BLaER1 treated with 17β-estradiol and CSF1 and Interleukin-3, amounts not matched to agents 10 nM and 100 nM (cell line): ENCODE measurements around the gene FBXO17.

Experiments used
- H3K27ac ChIP-seq, 11 experiments: shearing (Covaris generic); formaldehyde crosslinking; 2 replicates each; pipeline ENCODE4 v1.8.1; 2022
- H3K27me3 ChIP-seq, 11 experiments: shearing (Covaris generic); formaldehyde crosslinking; 2 replicates each; pipeline ENCODE4 v1.8.1; 2022
- H3K36me3 ChIP-seq, 11 experiments: shearing (Covaris generic); formaldehyde crosslinking; 2 replicates each; pipeline ENCODE4 v1.8.1; 2022
- H3K4me1 ChIP-seq, 10 experiments: shearing (Covaris generic); formaldehyde crosslinking; 2 replicates each; pipeline ENCODE4 v1.8.1; 2022
- H3K4me2 ChIP-seq, 11 experiments: shearing (Covaris generic); formaldehyde crosslinking; 2 replicates each; pipeline ENCODE4 v1.8.1; 2022
- H3K4me3 ChIP-seq, 10 experiments: shearing (Covaris generic); formaldehyde crosslinking; 2 replicates each; pipeline ENCODE4 v1.8.1; 2022
- H3K9ac ChIP-seq, 11 experiments: shearing (Covaris generic); formaldehyde crosslinking; 2 replicates each; pipeline ENCODE4 v1.8.1; 2022
- H3K9me3 ChIP-seq, 11 experiments: shearing (Covaris generic); formaldehyde crosslinking; replicated peaks in 1 of 11; 2 replicates each; pipeline ENCODE4 v1.8.1; 2022
- H4K20me1 ChIP-seq, 11 experiments: shearing (Covaris generic); formaldehyde crosslinking; 2 replicates each; pipeline ENCODE4 v1.8.1; 2022
- Cebpa-rat ChIP-seq, 11 experiments: shearing (Covaris generic); IDR thresholded peaks; 2 replicates each; pipeline ENCODE4 v1.8.1; 2022

FBXO17 gene

DNA sequence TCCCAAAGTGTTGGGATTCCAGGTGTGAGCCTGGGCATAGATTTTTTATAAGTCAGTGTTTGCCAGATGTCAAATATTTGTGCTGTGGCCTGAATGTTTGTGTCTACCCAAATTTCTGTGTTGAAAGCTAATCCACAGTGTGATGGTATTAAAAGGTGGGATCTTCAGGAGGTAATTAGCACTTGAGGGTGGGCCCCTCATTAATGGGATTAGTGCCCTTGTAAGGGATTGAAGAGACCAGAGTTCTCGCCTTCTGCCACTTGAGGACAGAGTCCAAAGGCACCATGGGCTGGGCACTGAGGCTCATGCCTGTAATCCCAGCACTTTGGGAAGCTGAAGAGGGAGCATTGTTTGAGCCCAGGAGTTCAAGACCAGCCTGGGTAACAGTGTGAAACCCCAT is 9.7 kb upstream of the FBXO17 start:
- H3K36me3 ChIP-seq = peaks cover 0 to 6% (median 0%) of the 10 kb centered on the region in 11 experiments; a peak in 2 of 22 replicates
- H3K27me3 ChIP-seq = no peaks in the 10 kb centered on the region
- no peak overlapping the region for H3K4me3 ChIP-seq
- H3K9ac ChIP-seq = no peak overlapping the region
- no peak for TF ChIP-seq Cebpa-rat (IDR thresholded peaks at IDR 0.05)
- H3K27ac ChIP-seq = no peak overlapping the region
- no peak overlapping the region for H3K4me2 ChIP-seq
- no peaks in the 10 kb centered on the region for H4K20me1 ChIP-seq
- H3K4me1 ChIP-seq = peaks cover 0 to 5% (median 0%) of the 10 kb centered on the region in 10 experiments; a peak in 1 of 20 replicates
- peaks cover 15 to 30% (median 21%) of the 10 kb centered on the region in 11 experiments for H3K9me3 ChIP-seq

DNA sequence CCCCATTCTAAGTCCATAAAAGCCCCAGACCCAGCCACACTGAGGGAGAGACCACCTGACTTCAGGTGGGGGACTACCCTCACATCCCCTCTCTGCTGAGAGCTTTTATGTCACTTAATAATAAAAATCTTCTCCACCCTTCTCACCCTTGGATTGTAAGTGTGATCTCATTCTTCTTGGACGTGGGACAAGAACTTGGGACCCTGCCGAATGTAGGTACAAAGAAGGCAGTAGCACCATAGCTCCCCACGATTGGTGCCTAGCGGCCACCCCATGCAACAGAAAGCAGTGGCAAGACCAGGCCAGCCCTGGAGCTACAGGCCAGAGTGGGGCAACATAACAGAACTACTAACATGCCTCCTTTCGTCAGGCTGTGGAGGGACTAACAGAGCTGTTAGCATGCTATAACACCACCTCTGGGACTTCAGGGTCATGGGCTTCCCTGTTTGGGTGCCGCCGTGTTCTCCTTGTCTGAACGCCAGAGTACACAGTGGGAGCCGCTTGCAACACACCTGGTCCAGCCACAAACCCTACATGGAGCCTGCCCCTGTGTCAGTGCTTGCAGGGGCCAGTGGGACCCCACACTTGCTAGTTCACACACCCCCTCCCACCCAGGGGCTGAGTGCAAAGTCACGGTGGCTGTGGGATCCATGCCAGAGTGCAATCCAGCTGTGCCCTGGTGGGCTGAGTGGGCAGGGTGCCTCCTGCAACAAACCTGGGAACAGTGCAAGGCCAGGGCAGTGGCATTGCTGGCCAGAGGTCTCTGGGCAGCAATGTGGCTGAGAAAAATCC is 5.2 kb upstream of the FBXO17 start:
- TF ChIP-seq Cebpa-rat (IDR thresholded peaks at IDR 0.05) = no peak
- no peaks in the 10 kb centered on the region for H4K20me1 ChIP-seq
- peaks cover 27 to 47% (median 34%) of the 10 kb centered on the region in 11 experiments for H3K9me3 ChIP-seq
- no peak overlapping the region for H3K9ac ChIP-seq
- H3K27ac ChIP-seq = no peak overlapping the region
- H3K4me1 ChIP-seq = peaks cover 0 to 10% (median 0%) of the 10 kb centered on the region in 10 experiments; a peak in 1 of 20 replicates
- peaks cover 0 to 6% (median 0%) of the 10 kb centered on the region in 11 experiments; a peak in 2 of 22 replicates for H3K36me3 ChIP-seq
- peaks cover 9 to 15% (median 11%) of the 10 kb centered on the region in 11 experiments for H3K27me3 ChIP-seq
- H3K4me2 ChIP-seq = no peak overlapping the region
- no peak overlapping the region; a peak in 2 of 20 replicates for H3K4me3 ChIP-seq

DNA sequence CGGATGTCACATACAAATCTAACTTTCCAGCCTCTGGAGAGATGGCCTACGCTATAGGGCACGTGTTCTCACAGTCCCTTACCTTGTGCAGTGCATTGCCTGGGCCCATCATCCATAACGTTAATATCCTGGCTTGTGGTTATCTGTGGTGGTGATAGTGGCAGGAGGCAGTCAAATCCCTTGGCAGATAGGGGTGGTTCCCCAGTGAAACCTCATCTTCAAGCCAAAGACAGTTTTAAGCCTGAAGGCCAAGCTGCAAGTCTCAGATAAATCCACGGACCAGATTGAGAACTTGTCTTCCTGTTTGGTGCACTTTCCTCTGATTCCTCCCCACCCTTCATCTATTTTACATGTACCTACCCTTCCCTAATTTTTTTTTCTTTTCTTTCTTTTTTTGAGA is 4.3 kb upstream of the FBXO17 start:
- Histone ChIP-seq H3K4me1 (peaks cover 0 to 10% (median 0%) of the 10 kb centered on the region in 10 experiments; a peak in 1 of 20 replicates), H3K9ac (no peak overlapping the region), H3K9me3 (peaks cover 23 to 40% (median 31%) of the 10 kb centered on the region in 11 experiments), H4K20me1 (no peaks in the 10 kb centered on the region), H3K36me3 (peaks cover 0 to 6% (median 0%) of the 10 kb centered on the region in 11 experiments; a peak in 2 of 22 replicates), H3K4me3 (no peak overlapping the region), H3K27me3 (peaks cover 19 to 25% (median 20%) of the 10 kb centered on the region in 11 experiments), H3K4me2 (no peak overlapping the region), H3K27ac (no peak overlapping the region)
- no peak for TF ChIP-seq Cebpa-rat (IDR thresholded peaks at IDR 0.05)

DNA sequence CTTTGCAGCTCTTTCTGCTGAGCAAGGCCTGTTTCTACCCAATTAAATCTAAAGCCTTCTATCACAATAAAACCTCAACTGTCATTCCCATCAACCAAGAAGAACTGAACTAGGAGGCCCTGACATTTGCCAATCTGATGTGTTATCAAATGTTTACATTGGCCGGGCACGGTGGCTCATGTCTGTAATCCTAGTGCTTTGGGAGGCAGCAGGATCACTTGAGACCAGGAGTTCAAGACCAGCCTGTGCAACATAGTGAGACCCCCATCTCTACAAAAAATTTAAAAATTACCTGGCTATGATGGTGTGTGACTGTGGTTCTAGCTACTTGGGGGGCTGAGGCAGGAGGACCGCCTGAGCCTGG is 2.8 kb upstream of the FBXO17 start:
- peak overlapping the region in 2 of 11 experiments; percentile 3 to 10; a peak in 2 of 22 replicates for H3K4me2 ChIP-seq
- peaks cover 21 to 33% (median 27%) of the 10 kb centered on the region in 11 experiments for H3K27me3 ChIP-seq
- peaks cover 23 to 40% (median 31%) of the 10 kb centered on the region in 11 experiments for H3K9me3 ChIP-seq
- no peak overlapping the region for H3K9ac ChIP-seq
- peaks cover 0 to 10% (median 0%) of the 10 kb centered on the region in 10 experiments; a peak in 1 of 20 replicates for H3K4me1 ChIP-seq
- peaks cover 0 to 6% (median 0%) of the 10 kb centered on the region in 11 experiments; a peak in 2 of 22 replicates for H3K36me3 ChIP-seq
- H4K20me1 ChIP-seq = no peaks in the 10 kb centered on the region
- TF ChIP-seq Cebpa-rat (IDR thresholded peaks at IDR 0.05) = no peak
- no peak overlapping the region for H3K4me3 ChIP-seq
- H3K27ac ChIP-seq = no peak overlapping the region

DNA sequence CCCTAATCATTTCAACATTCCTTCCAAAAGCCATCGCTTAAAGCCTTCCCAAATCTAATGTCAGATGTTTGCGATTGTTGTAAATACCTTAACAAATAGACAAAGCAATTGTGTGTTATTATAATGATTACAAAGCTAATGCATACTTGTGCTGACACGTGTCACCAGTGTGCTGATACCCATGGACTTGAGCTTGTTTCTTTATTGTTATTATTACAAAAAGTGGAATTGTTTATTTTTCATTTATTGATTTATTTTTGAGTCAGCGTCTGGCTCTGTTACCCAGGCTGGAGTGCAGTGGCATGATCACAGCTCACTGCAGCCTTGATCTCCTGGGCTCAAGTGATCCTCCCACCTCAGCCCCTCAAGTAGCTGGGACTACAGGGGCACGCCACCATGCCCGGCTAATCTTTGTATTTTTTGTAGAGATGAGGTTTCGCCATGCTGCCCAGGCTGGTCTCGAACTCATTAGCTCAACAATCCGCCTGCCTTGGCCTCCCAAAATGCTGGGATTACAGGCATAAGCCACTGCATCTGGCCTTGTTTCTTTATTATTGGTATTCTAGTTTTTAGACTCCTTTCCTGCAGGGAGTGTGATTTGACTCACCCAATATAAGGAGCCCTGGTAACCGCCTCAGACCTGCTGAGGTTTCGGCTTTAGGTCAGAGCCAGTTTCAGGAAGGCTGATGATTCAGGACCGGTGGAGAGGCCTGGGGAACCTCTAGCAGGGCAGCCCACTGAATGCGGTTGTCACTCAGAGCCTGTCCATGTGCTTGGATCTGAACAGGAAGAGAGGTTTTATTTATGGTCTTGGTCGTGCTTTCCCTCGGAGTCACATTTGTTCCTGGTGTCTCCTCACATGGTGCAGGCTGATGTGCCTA is 2.1 kb upstream of the FBXO17 start:
- Histone ChIP-seq H3K9me3 (peaks cover 23 to 40% (median 31%) of the 10 kb centered on the region in 11 experiments), H3K9ac (no peak overlapping the region), H3K4me3 (no peak overlapping the region), H3K4me1 (peaks cover 0 to 10% (median 0%) of the 10 kb centered on the region in 10 experiments; a peak in 1 of 20 replicates), H3K36me3 (peaks cover 0 to 6% (median 0%) of the 10 kb centered on the region in 11 experiments; a peak in 2 of 22 replicates), H4K20me1 (no peaks in the 10 kb centered on the region), H3K27me3 (peaks cover 21 to 33% (median 27%) of the 10 kb centered on the region in 11 experiments), H3K4me2 (peak overlapping the region in 2 of 11 experiments; percentile 3 to 10; a peak in 2 of 22 replicates), H3K27ac (no peak overlapping the region)
- TF ChIP-seq Cebpa-rat (IDR thresholded peaks at IDR 0.05) = no peak

DNA sequence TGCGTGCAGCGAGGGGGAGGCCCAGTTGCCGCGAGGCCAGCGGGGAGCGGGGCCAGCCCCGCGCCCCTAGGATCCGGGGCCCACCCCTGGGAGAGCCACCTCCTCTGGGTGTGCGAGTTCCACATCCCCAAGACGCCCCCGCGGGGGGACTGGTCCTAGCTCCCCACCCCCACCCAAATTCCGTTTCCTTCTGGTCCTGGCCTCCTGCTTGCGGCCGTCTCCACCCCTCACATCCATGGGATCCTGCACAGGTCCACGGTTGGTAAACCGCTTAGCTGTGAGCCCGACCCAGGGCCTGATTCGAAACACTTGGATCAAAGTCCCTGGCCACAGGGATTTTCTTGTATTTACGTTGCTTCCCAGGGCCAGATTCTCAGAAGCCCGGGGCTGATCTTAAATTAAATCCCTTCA is 324 bp upstream of the FBXO17 start:
- peaks cover 21 to 33% (median 27%) of the 10 kb centered on the region in 11 experiments for H3K27me3 ChIP-seq
- H3K4me3 ChIP-seq = no peak overlapping the region
- TF ChIP-seq Cebpa-rat (IDR thresholded peaks at IDR 0.05) = no peak
- no peak overlapping the region for H3K9ac ChIP-seq
- no peaks in the 10 kb centered on the region for H4K20me1 ChIP-seq
- peaks cover 0 to 10% (median 0%) of the 10 kb centered on the region in 10 experiments; a peak in 1 of 20 replicates for H3K4me1 ChIP-seq
- H3K9me3 ChIP-seq = peaks cover 14 to 27% (median 19%) of the 10 kb centered on the region in 11 experiments
- H3K4me2 ChIP-seq = 0 out of 22 replicates have a peak overlapping the region, but pooled peaks of 1 of the 11 experiments have one; percentile 29
- H3K36me3 ChIP-seq = peaks cover 0 to 6% (median 0%) of the 10 kb centered on the region in 11 experiments; a peak in 2 of 22 replicates
- H3K27ac ChIP-seq = no peak overlapping the region

DNA sequence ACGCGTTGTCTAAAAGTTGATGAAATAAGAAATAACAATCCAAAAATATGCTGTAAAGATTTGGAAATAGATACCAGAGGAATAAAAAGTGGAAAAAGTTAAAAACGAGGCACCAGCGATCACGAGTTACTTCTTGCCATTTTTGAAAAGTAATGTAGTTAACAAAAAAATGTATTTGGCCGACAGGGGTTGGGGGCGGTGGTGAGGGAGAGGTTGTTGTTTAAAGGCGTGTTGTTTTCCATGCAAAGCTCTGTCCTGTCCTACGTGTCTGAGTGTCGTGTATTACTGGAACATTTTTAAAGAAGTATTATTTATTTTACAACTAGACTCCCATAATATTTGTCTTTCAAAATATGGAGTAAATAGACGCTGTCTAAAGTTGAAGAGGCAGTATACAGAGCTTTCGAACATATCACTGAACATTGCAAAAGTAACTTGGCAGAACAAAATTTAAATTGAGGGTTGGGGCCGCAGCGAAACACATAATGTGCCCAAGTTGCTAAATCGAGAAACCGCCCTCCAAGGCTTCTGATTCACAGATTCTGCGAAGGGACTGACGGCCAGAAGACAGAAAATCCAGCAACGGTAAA is 823 bp downstream of the FBXO17 start:
- Histone ChIP-seq H3K9ac (no peak overlapping the region), H3K27ac (no peak overlapping the region), H3K9me3 (peaks cover 3 to 15% (median 7%) of the 10 kb centered on the region in 11 experiments), H3K36me3 (no peaks in the 10 kb centered on the region), H3K27me3 (peaks cover 21 to 33% (median 27%) of the 10 kb centered on the region in 11 experiments), H3K4me2 (no peak overlapping the region), H3K4me1 (peaks cover 0 to 10% (median 0%) of the 10 kb centered on the region in 10 experiments; a peak in 1 of 20 replicates), H4K20me1 (no peaks in the 10 kb centered on the region), H3K4me3 (no peak overlapping the region)
- TF ChIP-seq Cebpa-rat (IDR thresholded peaks at IDR 0.05) = no peak

DNA sequence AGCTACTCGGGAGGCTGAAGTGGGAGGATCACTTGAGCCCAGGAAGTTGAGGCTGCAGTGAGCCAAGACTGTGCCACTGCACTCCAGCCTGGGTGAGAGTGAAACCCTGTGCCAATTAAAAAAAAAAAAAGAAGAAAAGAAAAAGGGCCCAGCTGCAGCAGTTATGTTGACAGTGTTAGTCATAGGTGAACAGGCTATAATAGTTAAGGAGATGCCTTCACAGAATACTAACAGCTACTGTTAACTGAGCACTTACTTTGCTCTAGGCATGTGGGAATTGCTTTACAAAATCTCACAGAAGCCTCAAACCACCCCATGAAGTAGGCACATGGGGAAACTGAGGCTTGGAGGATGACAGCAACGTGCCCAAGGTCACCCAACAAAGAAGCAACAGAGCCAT is 3.9 kb downstream of the FBXO17 start:
- no peak overlapping the region for H3K4me2 ChIP-seq
- no peaks in the 10 kb centered on the region for H4K20me1 ChIP-seq
- H3K4me3 ChIP-seq = no peak overlapping the region
- no peak overlapping the region for H3K27ac ChIP-seq
- no peak overlapping the region for H3K9ac ChIP-seq
- H3K4me1 ChIP-seq = peaks cover 0 to 7% (median 0%) of the 10 kb centered on the region in 10 experiments; a peak in 2 of 20 replicates
- H3K27me3 ChIP-seq = peaks cover 21 to 27% (median 26%) of the 10 kb centered on the region in 11 experiments
- TF ChIP-seq Cebpa-rat (IDR thresholded peaks at IDR 0.05) = no peak
- peaks cover 0 to 8% (median 0%) of the 10 kb centered on the region in 11 experiments; a peak in 2 of 22 replicates for H3K9me3 ChIP-seq
- H3K36me3 ChIP-seq = no peaks in the 10 kb centered on the region
